GM12878 (cell line): ENCODE data around the gene EIF2S2. TPM values are rescaled to one million over a fixed set of nuclear protein-coding genes. Genes with fewer than 3 reads are reported as not detected.

ENCODE experiments used
- BHLHE40 ChIP-seq, 2 experiments: fragments of 450-650 bp in 1 of 2; IDR thresholded peaks; 2 replicates each; pipeline ENCODE4 v1.6.1; 2011 to 2017; ENCODE audit warnings: low read depth in 2 of 2, borderline replicate concordance in 1 of 2, improper control_type of control experiment in 1 of 2, low read length in 1 of 2, mild to moderate bottlenecking in 1 of 2
- CBX5 ChIP-seq: sonication (generic); IDR thresholded peaks from 2 replicates; pipeline ENCODE4 v1.6.1; 2016; ENCODE audit warnings: low read depth, moderate library complexity, mild to moderate bottlenecking, inconsistent platforms
- CREB1 ChIP-seq: IDR thresholded peaks from 2 replicates; pipeline ENCODE4 v1.6.1; 2012; ENCODE audit warnings: low read depth, mild to moderate bottlenecking, inconsistent platforms
- E2F4 ChIP-seq: IDR thresholded peaks from 2 replicates; pipeline ENCODE4 v1.6.1; 2012; ENCODE audit warnings: low read depth, low read length, improper control_type of control experiment
- E2F8 ChIP-seq: fragments of 450-650 bp; IDR thresholded peaks from 2 replicates; pipeline ENCODE4 v1.6.1; 2018; ENCODE audit warnings: mild to moderate bottlenecking, low read depth, moderate library complexity; ENCODE audit not compliant: partially characterized antibody
- HDGF ChIP-seq: fragments of 450-650 bp; IDR thresholded peaks from 2 replicates; pipeline ENCODE4 v1.6.1; 2016; ENCODE audit warnings: antibody characterized with exemption
- IKZF2 ChIP-seq, 2 experiments: fragments of 450-650 bp; IDR thresholded peaks; 2 replicates each; pipeline ENCODE4 v1.6.1; 2017; ENCODE audit warnings: mild to moderate bottlenecking in 2 of 2, moderate library complexity in 2 of 2
- MLLT1 ChIP-seq: fragments of 450-650 bp; IDR thresholded peaks from 2 replicates; pipeline ENCODE4 v1.6.1; 2016; ENCODE audit warnings: mild to moderate bottlenecking
- MTA2 ChIP-seq: fragments of 450-650 bp; IDR thresholded peaks from 2 replicates; pipeline ENCODE4 v1.6.1; 2016; ENCODE audit warnings: low read depth, mild to moderate bottlenecking, moderate library complexity
- RBBP5 ChIP-seq: fragments of 200-600 bp; sonication (generic); conservative IDR thresholded peaks from 2 replicates; pipeline ENCODE4 v1.6.1; 2016
- SMAD1 ChIP-seq: fragments of 450-650 bp; IDR thresholded peaks from 2 replicates; pipeline ENCODE4 v1.6.1; 2018; ENCODE audit warnings: mild to moderate bottlenecking, low read depth; ENCODE audit not compliant: partially characterized antibody
- SPI1 ChIP-seq: IDR thresholded peaks from 2 replicates; pipeline ENCODE4 v1.6.1; 2011; ENCODE audit warnings: low read depth, mild to moderate bottlenecking, low read length, moderate library complexity, borderline replicate concordance; ENCODE audit not compliant: insufficient read depth
- SUPT20H ChIP-seq: IDR thresholded peaks from 2 replicates; pipeline ENCODE4 v1.6.1; 2011; ENCODE audit warnings: low read depth, mild to moderate bottlenecking, low read length, moderate library complexity, borderline replicate concordance; ENCODE audit not compliant: control insufficient read depth
- YBX1 ChIP-seq: fragments of 450-650 bp; IDR thresholded peaks from 2 replicates; pipeline ENCODE4 v1.6.1; 2016; ENCODE audit warnings: antibody characterized with exemption
- ZBTB33 ChIP-seq: fragments of 450-650 bp; IDR thresholded peaks from 2 replicates; pipeline ENCODE4 v1.6.1; 2017; ENCODE audit warnings: mild to moderate bottlenecking
- ZBTB4 ChIP-seq: fragments of 450-650 bp; formaldehyde crosslinking; IDR thresholded peaks from 2 replicates; pipeline ENCODE4 v1.4.0; 2022; ENCODE audit warnings: mild to moderate bottlenecking, moderate library complexity
- polyA plus RNA-seq, 11 experiments: library from polyadenylated mRNA; depleted of rRNA in 4 of 11; unstranded in 6 of 11; stranded (reverse) in 5 of 11; fragments of >200 nt; fragmentation: Nextera tagmentation in 4 of 11; fragmentation: Illumina TruSeq in 1 of 11; extraction: Ambion mirVana in 4 of 11; extraction: Trizol in 1 of 11; gene quantifications; 1 replicate in 1 of 11; 2 replicates in 10 of 11; pipeline versions ENCODE4 v1.2.1 to v1.2.3, GENCODE V29; 2011 to 2016; ENCODE audit warnings: inconsistent platforms in 2 of 11, missing spikeins in 2 of 11, low read depth in 1 of 11
- total RNA-seq, 4 experiments: library from RNA; depleted of rRNA in 3 of 4; stranded (reverse); fragments of >200 nt in 3 of 4; fragmentation: Illumina TruSeq in 1 of 4; extraction: Trizol in 1 of 4; gene quantifications; 2 replicates each; pipeline versions ENCODE4 v1.2.1 to v1.2.3, GENCODE V29; 2013 to 2021

Gene EIF2S2
- total and polyA plus RNA-seq, 10 of the 15 experiments (the other 5 are each of a cell fraction or from before 2014, with no cell fraction given): 60.2 to 153 (median 84.3) TPM

GRCh38 chr20:34112600-34113101 lies 608 bp upstream of the EIF2S2 start (continued):
- no peak for TF ChIP-seq CBX5
- no peak for TF ChIP-seq HDGF
- peak; percentile 17 for TF ChIP-seq SMAD1
- peak; percentile 40 for TF ChIP-seq E2F8
- TF ChIP-seq ZBTB33: no peak
- no peak for TF ChIP-seq MTA2
- TF ChIP-seq SUPT20H: no peak
- no peak for TF ChIP-seq ZBTB4 (CRISPR knock-in tag)
- no peak for TF ChIP-seq YBX1
- TF ChIP-seq E2F4: no peak
- no peak for TF ChIP-seq SPI1
- TF ChIP-seq IKZF2 (IDR thresholded peaks at IDR 0.05): no peak
- no peak for TF ChIP-seq CREB1
- TF ChIP-seq BHLHE40 (IDR thresholded peaks at IDR 0.05; ENCODE audit: borderline replicate concordance in 1 of 2, low read depth in 2 of 2, low read length in 1 of 2): no peak
- no peak for TF ChIP-seq MLLT1
- TF ChIP-seq RBBP5: no peak
